ENCODE results near the gene SLC38A7.
"Not testable (repeated sequence)": the region's sequence is repeated elsewhere in the genome, so short reads cannot be mapped to it uniquely, and the experiment has no call there.

The SLC38A7 gene

GRCh38 chr16:58670946-58671583 is 13.5 kb downstream of the SLC38A7 start:
- no peak for DNase-seq

- no peak for DNase-seq
Measured at GRCh38 chr16:58670177-58670576, 14.4 kb downstream of the SLC38A7 start.

GRCh38 chr16:58665200-58665599 is 19.4 kb downstream of the SLC38A7 start:
- DNase-seq, result no peak

GRCh38 chr16:58661199-58661830 is 23.3 kb downstream of the SLC38A7 start:
- DNase-seq, result no peak

- not testable (repeated sequence) for DNase-seq
Measured at GRCh38 chr16:58659911-58660310, 24.7 kb downstream of the SLC38A7 start.

GRCh38 chr16:58658796-58659211 is 25.8 kb downstream of the SLC38A7 start:
- no peak for DNase-seq

GRCh38 chr16:58656899-58657298 is 27.7 kb downstream of the SLC38A7 start:
- no peak for DNase-seq

GRCh38 chr16:58655215-58655596 is 29.4 kb downstream of the SLC38A7 start:
- no peak for DNase-seq

- no peak for DNase-seq
Measured at GRCh38 chr16:58654560-58655214, 29.9 kb downstream of the SLC38A7 start.

GRCh38 chr16:58652741-58653140 is 31.8 kb downstream of the SLC38A7 start:
- DNase-seq, result no peak

- no peak for DNase-seq
Measured at GRCh38 chr16:58651965-58652348, 32.6 kb downstream of the SLC38A7 start.

- no peak for DNase-seq
Measured at GRCh38 chr16:58649707-58650106, 34.9 kb downstream of the SLC38A7 start.

GRCh38 chr16:58647107-58647506 is 37.5 kb downstream of the SLC38A7 start:
- DNase-seq, result no peak

GRCh38 chr16:58644765-58645487 is 39.6 kb downstream of the SLC38A7 start:
- DNase-seq, result no peak

GRCh38 chr16:58644108-58644507 is 40.5 kb downstream of the SLC38A7 start:
- DNase-seq, result no peak

GRCh38 chr16:58640949-58641348 is 43.6 kb downstream of the SLC38A7 start:
- no peak for DNase-seq

GRCh38 chr16:58639836-58640235 is 44.7 kb downstream of the SLC38A7 start:
- no peak for DNase-seq

GRCh38 chr16:58639230-58639629 is 45.3 kb downstream of the SLC38A7 start:
- DNase-seq, result no peak

GRCh38 chr16:58638148-58639036 is 46.2 kb downstream of the SLC38A7 start:
- DNase-seq, result no peak

- DNase-seq, result not testable (repeated sequence)
Measured at GRCh38 chr16:58637021-58637420, 47.5 kb downstream of the SLC38A7 start.

- no peak for DNase-seq
Measured at GRCh38 chr16:58636466-58636865, 48.1 kb downstream of the SLC38A7 start.

GRCh38 chr16:58635502-58635901 is 49.1 kb downstream of the SLC38A7 start:
- no peak for DNase-seq

All from cortex of kidney (tissue), 1 donor.